Epidermal melanocyte (primary cell): ENCODE results near the gene MDN1.
"Not testable (repeated sequence)": the region's sequence is repeated elsewhere in the genome, so short reads cannot be mapped to it uniquely, and the experiment has no call there.

Experiments
- DNase-seq: peaks from one replicate; pipeline ENCODE4 v3.0.0; 2011; ENCODE audit warnings: low spot score; ENCODE audit not compliant: insufficient read length

The MDN1 gene

DNA sequence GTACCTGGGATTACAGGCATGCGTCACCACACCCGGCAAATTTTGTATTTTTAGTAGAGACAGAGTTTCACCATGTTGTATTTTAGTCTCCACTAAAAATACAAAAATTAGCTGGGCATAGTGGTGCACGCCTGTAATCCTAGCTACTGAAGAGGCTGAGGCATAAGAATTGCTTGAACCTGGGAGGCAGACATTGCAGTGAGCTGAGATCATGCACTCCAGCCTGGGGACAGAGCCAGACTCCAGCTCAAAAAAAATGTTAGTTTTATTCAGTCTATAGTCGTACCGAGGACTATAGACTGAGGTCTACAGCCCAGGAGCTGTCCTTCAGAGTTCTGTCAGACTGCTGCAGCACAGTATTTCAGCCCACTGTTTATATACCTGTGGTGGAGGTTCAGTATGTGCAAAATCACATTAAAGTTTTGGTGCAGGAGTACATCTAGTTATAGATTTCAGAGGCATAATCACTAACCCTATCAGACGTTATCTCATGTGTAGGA is 6.5 kb upstream of the MDN1 start:
- no peak for DNase-seq

DNA sequence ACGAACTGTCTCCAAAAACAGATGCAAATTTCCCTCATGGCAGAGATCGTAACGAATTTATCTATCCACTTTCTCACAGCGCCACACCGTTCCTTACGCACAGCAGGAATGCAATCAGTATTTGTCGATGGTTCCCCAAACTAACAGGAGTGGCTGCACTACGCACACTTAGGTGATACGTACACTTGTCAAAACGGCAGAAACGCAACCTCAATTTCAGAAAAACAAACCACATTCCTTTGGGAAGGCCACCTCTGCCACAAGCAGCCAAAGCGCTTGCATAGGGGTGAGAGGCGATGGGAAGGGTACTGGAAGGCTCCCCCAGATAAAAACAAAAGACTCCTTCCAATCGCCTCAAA is 638 bp downstream of the MDN1 start:
- DNase-seq: no peak

GRCh38 chr6:89817481-89817880 is 2.1 kb downstream of the MDN1 start:
- no peak for DNase-seq

DNA sequence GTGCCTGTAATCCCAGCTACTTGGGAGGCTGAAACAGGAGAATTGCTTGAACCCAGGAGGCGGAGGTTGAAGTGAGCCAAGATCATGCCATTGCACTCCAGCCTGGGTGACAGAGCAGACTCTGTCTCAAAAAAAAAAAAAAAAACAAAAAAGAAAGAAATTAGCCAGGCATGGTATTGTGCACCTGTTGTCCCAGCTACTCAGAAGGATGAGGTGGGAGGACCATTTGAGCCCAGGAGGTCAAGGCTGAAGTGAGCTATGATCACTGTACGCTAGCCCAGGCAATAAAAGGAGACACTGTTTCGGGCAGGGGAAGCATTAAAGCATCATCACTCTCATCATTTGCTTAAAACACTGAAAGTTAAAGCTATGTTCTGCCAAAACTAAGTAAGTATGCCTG is 6.2 kb downstream of the MDN1 start:
- DNase-seq: not testable (repeated sequence)

- no peak for DNase-seq
These were observed 12.0 kb downstream of the MDN1 start for GRCh38 chr6:89807581-89807980.

DNA sequence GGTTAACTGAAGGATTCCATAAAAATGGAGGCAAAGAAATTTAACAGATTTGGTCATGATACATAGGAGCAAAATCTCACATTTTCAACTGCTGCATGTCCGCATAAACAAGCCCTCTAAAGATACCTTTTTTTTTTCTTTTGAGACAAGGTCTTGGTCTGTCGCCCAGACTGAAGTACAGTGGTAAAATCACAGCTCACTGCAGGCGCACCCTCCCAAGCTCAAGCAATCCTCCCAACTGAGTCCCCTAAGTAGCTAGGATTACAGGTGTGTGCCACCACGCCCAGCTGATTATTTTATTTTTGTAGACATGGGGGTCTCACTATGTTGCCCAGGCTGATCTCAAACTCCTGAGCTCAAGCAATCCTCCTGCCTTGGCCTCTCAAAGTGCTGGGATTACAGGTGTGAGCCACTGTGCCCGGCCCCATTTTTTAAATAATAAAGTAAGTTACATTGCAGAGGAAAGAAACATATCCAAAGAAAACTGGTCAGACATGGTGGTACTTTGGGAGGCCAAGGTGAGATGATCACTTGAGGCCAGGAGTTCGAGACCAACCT is 13.7 kb downstream of the MDN1 start:
- DNase-seq: no peak

GRCh38 chr6:89803271-89803670 is 16.3 kb downstream of the MDN1 start:
- no peak for DNase-seq

DNA sequence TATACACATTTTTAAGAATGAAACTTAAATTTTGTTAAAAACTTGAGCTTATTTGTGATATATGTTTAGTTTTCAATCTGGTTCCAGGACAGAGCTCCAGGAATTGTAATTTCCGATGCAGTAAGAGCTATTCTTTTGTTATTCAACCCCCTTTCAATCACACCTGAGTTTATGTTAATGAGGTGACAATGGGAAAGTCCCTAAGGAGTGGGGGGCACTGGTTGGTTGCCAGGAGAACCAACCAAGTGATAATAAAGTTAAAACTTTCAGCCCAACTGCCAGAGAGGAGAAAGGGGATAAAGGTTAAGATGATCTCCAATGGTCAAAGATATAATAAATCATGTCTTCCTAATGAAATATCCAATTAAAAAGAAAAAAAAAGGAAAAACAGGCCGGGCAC is 19.8 kb downstream of the MDN1 start:
- no peak for DNase-seq

DNA sequence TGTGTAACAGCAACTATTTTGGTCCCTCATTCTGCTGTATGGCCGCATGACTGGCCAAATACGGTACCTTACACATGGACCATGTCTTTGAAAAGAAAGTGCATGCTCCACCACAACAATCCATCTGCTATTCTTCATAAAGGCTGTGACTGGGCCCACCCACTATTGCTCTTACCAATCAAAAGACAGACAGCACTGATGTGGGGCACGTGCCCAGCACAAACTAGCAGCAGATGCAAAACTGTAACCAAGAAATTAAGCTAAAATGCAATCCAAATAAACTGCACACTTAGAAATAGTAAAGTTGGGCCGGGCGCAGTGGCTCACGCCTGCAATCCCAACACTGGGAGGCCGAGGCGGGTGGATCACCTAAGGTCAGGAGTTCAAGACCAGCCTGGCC is 20.5 kb downstream of the MDN1 start:
- DNase-seq: no peak

GRCh38 chr6:89797317-89797716 is 22.3 kb downstream of the MDN1 start:
- no peak for DNase-seq

DNA sequence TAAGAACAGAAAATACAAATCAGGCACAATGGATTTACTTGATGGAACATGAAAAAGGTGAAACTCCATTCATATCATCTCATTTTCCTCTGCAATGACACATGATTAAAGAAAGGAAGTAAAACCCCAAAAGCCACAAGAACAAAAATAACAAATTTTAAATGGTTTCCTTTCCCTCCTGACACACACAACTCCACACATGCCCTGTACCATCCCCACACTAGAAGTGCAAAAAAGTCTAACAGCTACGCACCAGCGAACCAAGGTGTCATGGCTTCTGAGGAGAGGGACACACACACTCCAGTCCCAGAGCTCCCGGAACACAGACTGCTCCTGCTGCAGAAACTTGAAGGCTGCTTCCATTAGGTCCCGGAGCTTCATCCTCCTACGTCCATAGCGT is 25.3 kb downstream of the MDN1 start:
- no peak for DNase-seq

- DNase-seq: no peak
These were observed 26.0 kb downstream of the MDN1 start for GRCh38 chr6:89793586-89793985.

DNA sequence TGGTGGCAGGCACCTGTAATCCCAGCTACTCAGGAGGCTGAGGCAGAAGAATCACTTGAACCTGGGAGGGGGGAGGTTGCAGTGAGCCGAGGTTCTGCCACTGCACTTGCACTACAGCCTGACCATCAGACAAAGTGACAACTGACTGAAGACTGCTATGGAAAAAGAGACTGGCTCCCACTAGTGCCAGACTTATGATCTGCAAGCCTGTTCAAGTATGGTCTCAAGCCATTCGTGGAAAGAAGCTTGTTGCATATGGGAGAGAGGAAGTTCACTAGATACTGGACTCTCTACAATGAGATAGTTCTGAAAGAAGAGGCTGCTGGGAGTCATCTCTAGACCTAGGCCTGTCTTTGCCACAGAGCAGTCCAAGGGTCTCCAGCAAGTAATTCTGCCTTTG is 26.7 kb downstream of the MDN1 start:
- DNase-seq: peak; percentile 40

- DNase-seq: no peak
These were observed 29.2 kb downstream of the MDN1 start for GRCh38 chr6:89790403-89790802.

- DNase-seq: no peak
These were observed 29.6 kb downstream of the MDN1 start for GRCh38 chr6:89789980-89790379.

- no peak for DNase-seq
These were observed 31.8 kb downstream of the MDN1 start for GRCh38 chr6:89787660-89788328.

DNA sequence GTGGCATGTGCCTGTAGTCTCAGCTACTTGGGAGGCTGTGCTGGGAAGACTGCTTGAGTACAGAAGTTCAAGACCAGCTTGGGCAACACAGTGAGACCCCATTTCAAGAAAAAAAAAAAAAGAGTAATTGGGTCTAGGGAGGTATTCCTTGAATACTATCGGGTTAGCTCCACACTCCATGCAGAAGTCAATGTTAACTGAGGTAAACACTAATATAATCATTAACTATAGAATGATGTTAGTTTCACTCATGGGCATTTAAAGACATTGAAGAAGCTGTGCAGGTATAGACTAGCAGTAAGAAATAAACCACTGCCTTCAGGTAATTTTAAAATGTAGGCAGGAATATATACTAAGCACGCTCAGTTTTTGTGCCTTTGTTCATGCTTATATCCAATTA is 32.6 kb downstream of the MDN1 start:
- no peak for DNase-seq

DNA sequence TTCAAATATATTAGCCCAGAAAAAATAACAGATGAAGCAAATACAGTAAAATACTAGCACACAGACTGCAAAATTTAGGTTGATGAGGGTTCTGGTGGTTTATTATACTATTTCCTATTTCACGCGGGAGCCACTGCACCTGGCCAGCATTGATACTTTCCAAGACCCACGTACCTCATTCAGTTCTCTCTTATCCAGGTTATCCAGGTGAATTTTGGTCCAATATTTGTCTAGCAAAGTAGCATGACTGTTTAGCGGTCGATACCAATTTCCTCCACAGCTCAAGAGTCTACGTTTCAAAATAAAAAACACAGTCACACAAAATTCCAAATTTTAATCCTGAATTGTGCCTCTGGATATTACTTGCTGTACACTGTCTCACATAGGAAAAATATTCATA is 34.8 kb downstream of the MDN1 start:
- no peak for DNase-seq

GRCh38 chr6:89783293-89783692 is 36.3 kb downstream of the MDN1 start:
- not testable (repeated sequence) for DNase-seq

GRCh38 chr6:89782222-89782621 is 37.4 kb downstream of the MDN1 start:
- no peak for DNase-seq

GRCh38 chr6:89781070-89782034 is 38.2 kb downstream of the MDN1 start:
- no peak for DNase-seq

DNA sequence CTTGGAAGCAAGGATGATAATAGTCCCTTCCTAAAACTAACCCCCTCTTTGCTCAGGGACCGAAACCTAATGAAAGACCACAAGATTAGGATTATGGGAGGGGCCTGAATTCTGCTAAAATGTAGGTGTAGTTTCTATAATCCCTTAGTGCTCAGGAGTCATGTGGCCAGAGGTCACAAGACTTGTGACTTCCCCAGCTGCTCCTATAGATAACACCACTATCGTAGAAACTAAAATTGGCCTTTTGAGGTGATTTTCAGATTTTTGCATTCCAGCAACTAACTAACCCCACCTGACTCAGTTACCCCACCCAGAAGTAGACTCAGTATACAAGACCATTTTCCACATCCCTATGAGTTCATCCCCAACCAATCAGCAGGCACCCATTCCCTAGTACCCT is 42.1 kb downstream of the MDN1 start:
- DNase-seq: no peak
